ENCODE measurements around the gene BTBD19. TPM values are rescaled to one million over a fixed set of nuclear protein-coding genes. Genes with fewer than 3 reads are reported as not detected.

The BTBD19 gene
- total RNA-seq, 6 donors from 2014 or later, result 5.1 to 63.9 (median 17.8) TPM

DNA sequence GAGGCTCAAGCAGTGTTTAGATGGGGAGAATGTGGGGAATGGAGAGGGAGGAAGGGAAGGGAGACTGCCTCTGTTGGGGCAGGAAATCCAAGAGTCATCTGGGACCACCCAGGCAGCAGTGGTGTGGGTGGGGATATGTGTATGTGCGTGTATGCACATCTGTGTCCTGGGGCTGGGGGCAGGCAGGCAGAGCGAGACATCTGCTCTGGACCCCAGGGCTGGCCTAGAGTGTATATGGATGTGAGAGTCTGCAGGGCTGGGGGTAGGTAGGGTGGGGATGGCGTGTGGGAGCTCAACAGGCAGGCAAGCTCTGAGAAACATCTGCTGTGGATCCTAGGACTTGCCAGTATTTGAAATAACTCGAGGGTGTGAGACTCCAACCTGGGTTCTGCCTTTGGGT lies 31.3 kb downstream of the BTBD19 start:
- Histone ChIP-seq H3K4me3 (no peak overlapping the region), H3K4me1 (peaks cover 10 to 22% (median 12%) of the 10 kb centered on the region in 4 donors), H3K27me3 (peaks cover 0 to 5% (median 0%) of the 10 kb centered on the region in 4 donors), H3K27ac (no peak overlapping the region), H3K9me3 (no peaks in the 10 kb centered on the region), H3K36me3 (no peaks in the 10 kb centered on the region)
- 64 to 77% methylated on average over 4 of the region's 4 CpGs for WGBS, 2 donors
- ATAC-seq (ENCODE audit: low FRiP score in 2 of 2) (no peak), DNase-seq (no peak)
- TF ChIP-seq EP300 (IDR thresholded peaks at IDR 0.05) (no peak), POLR2A (IDR thresholded peaks at IDR 0.05) (no peak), POLR2AphosphoS5 (IDR thresholded peaks at IDR 0.05) (no peak)
- TF ChIP-seq, protein P1, sequence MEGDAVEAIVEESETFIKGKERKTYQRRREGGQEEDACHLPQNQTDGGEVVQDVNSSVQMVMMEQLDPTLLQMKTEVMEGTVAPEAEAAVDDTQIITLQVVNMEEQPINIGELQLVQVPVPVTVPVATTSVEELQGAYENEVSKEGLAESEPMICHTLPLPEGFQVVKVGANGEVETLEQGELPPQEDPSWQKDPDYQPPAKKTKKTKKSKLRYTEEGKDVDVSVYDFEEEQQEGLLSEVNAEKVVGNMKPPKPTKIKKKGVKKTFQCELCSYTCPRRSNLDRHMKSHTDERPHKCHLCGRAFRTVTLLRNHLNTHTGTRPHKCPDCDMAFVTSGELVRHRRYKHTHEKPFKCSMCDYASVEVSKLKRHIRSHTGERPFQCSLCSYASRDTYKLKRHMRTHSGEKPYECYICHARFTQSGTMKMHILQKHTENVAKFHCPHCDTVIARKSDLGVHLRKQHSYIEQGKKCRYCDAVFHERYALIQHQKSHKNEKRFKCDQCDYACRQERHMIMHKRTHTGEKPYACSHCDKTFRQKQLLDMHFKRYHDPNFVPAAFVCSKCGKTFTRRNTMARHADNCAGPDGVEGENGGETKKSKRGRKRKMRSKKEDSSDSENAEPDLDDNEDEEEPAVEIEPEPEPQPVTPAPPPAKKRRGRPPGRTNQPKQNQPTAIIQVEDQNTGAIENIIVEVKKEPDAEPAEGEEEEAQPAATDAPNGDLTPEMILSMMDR (IDR thresholded peaks at IDR 0.05), result no peak

DNA sequence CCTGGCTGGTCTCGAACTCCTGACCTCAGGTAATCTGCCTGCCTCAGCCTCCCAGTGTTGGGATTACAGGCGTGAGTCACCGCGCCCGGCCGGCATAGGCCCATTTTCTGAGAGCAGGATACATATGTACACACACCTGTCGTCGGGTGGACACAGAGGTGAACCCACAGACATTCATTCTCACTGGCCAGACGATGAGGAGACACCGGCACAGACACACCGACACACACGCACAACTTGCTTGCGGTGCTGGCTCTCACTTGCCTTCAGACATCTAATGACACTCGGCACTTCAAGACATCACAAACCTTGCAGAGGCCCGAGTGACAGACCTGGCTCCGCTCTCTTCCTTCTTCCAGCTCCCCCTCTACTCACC lies 34.2 kb downstream of the BTBD19 start:
- ATAC-seq (ENCODE audit: low FRiP score in 2 of 2) (peak in 1 of 2 donors; percentile 11), DNase-seq (no peak)
- H3K36me3 ChIP-seq, result no peaks in the 10 kb centered on the region
- H3K27me3 ChIP-seq, result peaks cover 0 to 5% (median 0%) of the 10 kb centered on the region in 4 donors
- no peaks in the 10 kb centered on the region for H3K9me3 ChIP-seq
- no peak overlapping the region for H3K27ac ChIP-seq
- 78 to 87% methylated on average over 14 of the region's 16 CpGs for WGBS, 2 donors
- peak overlapping the region in 3 of 4 donors; percentile 39 to 55 (median 54) for H3K4me3 ChIP-seq
- H3K4me1 ChIP-seq, result peaks cover 10 to 15% (median 12%) of the 10 kb centered on the region in 4 donors
- TF ChIP-seq POLR2A (IDR thresholded peaks at IDR 0.05) (no peak), POLR2AphosphoS5 (IDR thresholded peaks at IDR 0.05) (no peak), EP300 (IDR thresholded peaks at IDR 0.05) (no peak)
- TF ChIP-seq, protein P1 (IDR thresholded peaks at IDR 0.05), result no peak

DNA sequence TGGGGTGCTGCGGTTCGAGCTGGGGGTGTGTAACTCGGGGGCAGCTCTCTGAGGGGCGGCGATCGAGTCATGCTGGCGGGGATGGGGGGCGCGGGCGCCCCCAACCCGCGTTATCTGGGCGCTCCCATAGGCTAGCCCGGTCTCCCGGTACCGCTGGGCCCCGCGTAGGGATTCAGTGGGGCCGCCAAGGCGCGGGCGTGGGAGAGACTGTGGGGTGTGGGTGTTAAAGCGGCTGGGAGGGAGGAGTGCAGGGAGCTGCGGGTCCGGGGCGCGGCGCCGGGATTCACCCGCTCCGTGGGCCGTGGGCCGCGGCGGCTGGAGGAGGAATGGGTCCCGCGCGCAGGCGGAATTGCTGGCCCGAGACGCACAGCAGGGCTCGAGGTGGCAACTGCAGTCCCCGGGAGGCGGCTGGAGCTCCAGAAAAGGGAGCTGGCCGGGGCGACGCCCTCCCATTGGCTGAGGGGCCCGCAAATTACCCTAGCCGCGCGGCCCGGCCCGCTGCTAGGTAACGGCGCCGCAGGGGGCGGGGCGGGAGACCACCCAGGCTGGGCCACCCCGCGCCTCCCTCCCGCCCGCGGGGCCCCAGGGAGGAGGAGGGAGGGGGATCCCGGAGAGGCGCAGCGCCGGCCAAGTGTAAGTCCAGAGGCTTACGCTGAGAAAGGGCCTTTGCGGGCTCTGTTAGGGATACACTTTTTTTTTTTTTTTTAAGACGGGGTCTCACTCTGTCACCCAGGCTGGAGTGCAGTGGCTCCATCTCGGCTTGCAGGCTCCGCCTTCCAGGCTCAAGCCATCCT lies 34.7 kb downstream of the BTBD19 start, which contains the start of gene PTCH2:
TSS of gene PTCH2 (minus strand) at position 392 of the 794 bp plus-strand sequence. CDS start at position 71, 321 bp downstream.
- Histone ChIP-seq H3K9me3 (no peaks in the 10 kb centered on the region), H3K4me3 (peak within 1 kb of the TSS; percentile 34 to 55 (median 46)), H3K36me3 (no peaks in the 10 kb centered on the region), H3K27ac (peak within 1 kb of the TSS in 1 of 4 donors; percentile 12), H3K4me1 (peaks cover 10 to 15% (median 12%) of the 10 kb centered on the region in 4 donors), H3K27me3 (peaks cover 0 to 5% (median 0%) of the 10 kb centered on the region in 4 donors)
- ATAC-seq (ENCODE audit: low FRiP score in 2 of 2) (peak; percentile 74 to 88), DNase-seq (peak; percentile 64 to 91)
- no peak for TF ChIP-seq EP300 (IDR thresholded peaks at IDR 0.05)
- TF ChIP-seq POLR2AphosphoS5 (IDR thresholded peaks at IDR 0.05), result no peak
- TF ChIP-seq, protein P1 (IDR thresholded peaks at IDR 0.05), result no peak
- TF ChIP-seq POLR2A (IDR thresholded peaks at IDR 0.05), result no peak
- 6 to 8% methylated on average over 4 to 20 of the region's 72 CpGs for WGBS, 2 donors

DNA sequence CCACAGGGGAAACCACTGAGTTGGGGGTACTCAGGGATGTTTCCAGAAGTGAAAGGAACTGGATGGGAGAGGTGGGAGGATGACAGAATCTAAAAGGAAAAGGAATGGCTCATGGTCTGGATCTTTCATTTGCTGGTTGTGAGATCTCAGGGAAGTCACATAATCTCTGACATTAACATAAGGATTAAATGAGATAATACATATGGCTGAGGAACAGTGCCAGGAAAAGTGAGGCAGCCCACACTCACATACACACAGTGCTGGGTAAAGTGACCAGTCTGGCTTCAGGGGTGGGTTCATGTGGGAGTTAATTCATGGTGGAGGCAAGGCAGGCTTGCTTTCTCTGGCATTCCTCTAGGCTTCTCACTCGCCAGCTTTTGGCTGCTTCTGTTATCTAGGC lies 38.7 kb downstream of the BTBD19 start:
- peaks cover 0 to 7% (median 0%) of the 10 kb centered on the region in 4 donors for H3K36me3 ChIP-seq
- no peak for TF ChIP-seq POLR2A (IDR thresholded peaks at IDR 0.05)
- TF ChIP-seq EP300 (IDR thresholded peaks at IDR 0.05), result no peak
- TF ChIP-seq POLR2AphosphoS5 (IDR thresholded peaks at IDR 0.05), result no peak
- TF ChIP-seq, protein P1 (IDR thresholded peaks at IDR 0.05), result no peak
- peaks cover 0 to 5% (median 0%) of the 10 kb centered on the region in 4 donors for H3K27me3 ChIP-seq
- H3K9me3 ChIP-seq, result no peaks in the 10 kb centered on the region
- no peak overlapping the region for H3K4me3 ChIP-seq
- DNase-seq, result no peak
- H3K4me1 ChIP-seq, result peaks cover 10 to 15% (median 12%) of the 10 kb centered on the region in 4 donors
- WGBS, 2 donors, result 92 to 100% methylated on average over 1 of the region's 1 CpG
- no peak for ATAC-seq (ENCODE audit: low FRiP score in 2 of 2)
- no peak overlapping the region for H3K27ac ChIP-seq
